Measurements from ENCODE around the gene SP140L. TPM values are rescaled to one million over a fixed set of nuclear protein-coding genes. Genes with fewer than 3 reads are reported as not detected.

The SP140L gene
- total and polyA plus RNA-seq, 2 donors (not counting 1 experiment from before 2014, with no cell fraction given), result 94.6 to 154 TPM

- TF ChIP-seq, protein P1, sequence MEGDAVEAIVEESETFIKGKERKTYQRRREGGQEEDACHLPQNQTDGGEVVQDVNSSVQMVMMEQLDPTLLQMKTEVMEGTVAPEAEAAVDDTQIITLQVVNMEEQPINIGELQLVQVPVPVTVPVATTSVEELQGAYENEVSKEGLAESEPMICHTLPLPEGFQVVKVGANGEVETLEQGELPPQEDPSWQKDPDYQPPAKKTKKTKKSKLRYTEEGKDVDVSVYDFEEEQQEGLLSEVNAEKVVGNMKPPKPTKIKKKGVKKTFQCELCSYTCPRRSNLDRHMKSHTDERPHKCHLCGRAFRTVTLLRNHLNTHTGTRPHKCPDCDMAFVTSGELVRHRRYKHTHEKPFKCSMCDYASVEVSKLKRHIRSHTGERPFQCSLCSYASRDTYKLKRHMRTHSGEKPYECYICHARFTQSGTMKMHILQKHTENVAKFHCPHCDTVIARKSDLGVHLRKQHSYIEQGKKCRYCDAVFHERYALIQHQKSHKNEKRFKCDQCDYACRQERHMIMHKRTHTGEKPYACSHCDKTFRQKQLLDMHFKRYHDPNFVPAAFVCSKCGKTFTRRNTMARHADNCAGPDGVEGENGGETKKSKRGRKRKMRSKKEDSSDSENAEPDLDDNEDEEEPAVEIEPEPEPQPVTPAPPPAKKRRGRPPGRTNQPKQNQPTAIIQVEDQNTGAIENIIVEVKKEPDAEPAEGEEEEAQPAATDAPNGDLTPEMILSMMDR (IDR thresholded peaks at IDR 0.05), result no peak
- no peak for TF ChIP-seq EZH2 (IDR thresholded peaks at IDR 0.05; ENCODE audit: borderline replicate concordance, insufficient read depth, low read depth, low read length, poor library complexity, severe bottlenecking)
- no CpG with 5 or more reads among the region's 2 CpGs for WGBS (ENCODE audit: insufficient coverage)
- Histone ChIP-seq H3K4me2 (replicated peaks; ENCODE audit: low read depth, low read length, poor library complexity, severe bottlenecking) (peak overlapping the region; percentile 1), H4K20me1 (ENCODE audit: control insufficient read depth, insufficient read depth, low read length, poor library complexity, severe bottlenecking) (no peaks in the 10 kb centered on the region), H3K79me2 (ENCODE audit: control insufficient read depth, insufficient read depth, low read length) (peaks cover 86% of the 10 kb centered on the region), H2AFZ (ENCODE audit: insufficient read depth, low read depth, low read length, poor library complexity, severe bottlenecking) (no peak overlapping the region), H3K9me3 (ENCODE audit: control extremely low read depth in 1 of 3, control insufficient read depth in 2 of 3, insufficient read depth in 1 of 3, low read length in 2 of 3) (peaks cover 0 to 11% (median 0%) of the 10 kb centered on the region in 3 donors), H3K27ac (ENCODE audit: low read length in 2 of 2) (peak overlapping the region; percentile 18 to 80), H3K27me3 (replicated peaks in 1 of 4; ENCODE audit: control extremely low read depth in 1 of 4, control insufficient read depth in 3 of 4, insufficient read depth in 4 of 4, low read length in 3 of 4) (no peaks in the 10 kb centered on the region), H3K4me1 (ENCODE audit: control insufficient read depth in 2 of 2, insufficient read depth in 2 of 2, low read length in 2 of 2) (peaks cover 79 to 88% of the 10 kb centered on the region in 2 donors), H3K9ac (ENCODE audit: low read length) (no peak overlapping the region), H3K36me3 (replicated peaks in 1 of 2; ENCODE audit: control extremely low read depth in 1 of 2, control insufficient read depth in 1 of 2, extremely low read depth in 1 of 2, insufficient read depth in 2 of 2, low read length in 1 of 2) (peaks cover under 1 to 73% of the 10 kb centered on the region in 2 experiments), H3K4me3 (ENCODE audit: control extremely low read depth in 1 of 5, extremely low read depth in 1 of 5, insufficient read depth in 1 of 5, low read depth in 2 of 5, low read length in 4 of 5) (no peak overlapping the region)
- no peak for DNase-seq
- Mint-ChIP-seq H3K4me3 (no peak overlapping the region), H3K27me3 (no peaks in the 10 kb centered on the region), H3K9me3 (ENCODE audit: insufficient read depth) (no peaks in the 10 kb centered on the region), H3K27ac (peak overlapping the region; percentile 80), H3K4me1 (peaks cover 87% of the 10 kb centered on the region)
- no peak for ATAC-seq (ENCODE audit: low read depth)
- intact Hi-C loops (cut with micrococcal nuclease), result loop anchor here (5.0 kb wide), 1 partner anchor 218 kb away; the partner anchor contains the start of gene SP140
- ChIA-PET CTCF (interaction anchor here (1.3 kb wide), 1 partner anchor 28 kb away, joined by 4 read pairs; no protein-coding TSS in a partner anchor), POLR2A (no interaction called here)
Observed at GRCh38 chr2:230444832-230445231, 117.8 kb downstream of the SP140L start.

- no peak for ATAC-seq (ENCODE audit: low read depth)
- Histone ChIP-seq H2AFZ (ENCODE audit: insufficient read depth, low read depth, low read length, poor library complexity, severe bottlenecking) (no peak overlapping the region), H3K27ac (ENCODE audit: low read length in 2 of 2) (peak overlapping the region; percentile 98 to 99), H3K27me3 (replicated peaks in 1 of 4; ENCODE audit: control extremely low read depth in 1 of 4, control insufficient read depth in 3 of 4, insufficient read depth in 4 of 4, low read length in 3 of 4) (no peaks in the 10 kb centered on the region), H3K4me2 (replicated peaks; ENCODE audit: low read depth, low read length, poor library complexity, severe bottlenecking) (peak overlapping the region; percentile 69), H3K9me3 (ENCODE audit: control extremely low read depth in 1 of 3, control insufficient read depth in 2 of 3, insufficient read depth in 1 of 3, low read length in 2 of 3) (peaks cover 0 to 11% (median 0%) of the 10 kb centered on the region in 3 donors), H4K20me1 (ENCODE audit: control insufficient read depth, insufficient read depth, low read length, poor library complexity, severe bottlenecking) (no peaks in the 10 kb centered on the region), H3K79me2 (ENCODE audit: control insufficient read depth, insufficient read depth, low read length) (peaks cover 80% of the 10 kb centered on the region), H3K9ac (ENCODE audit: low read length) (peak overlapping the region; percentile 51), H3K4me3 (ENCODE audit: control extremely low read depth in 1 of 5, extremely low read depth in 1 of 5, insufficient read depth in 1 of 5, low read depth in 2 of 5, low read length in 4 of 5) (peak overlapping the region in 1 of 5 experiments; percentile 3), H3K4me1 (ENCODE audit: control insufficient read depth in 2 of 2, insufficient read depth in 2 of 2, low read length in 2 of 2) (peaks cover 79 to 91% of the 10 kb centered on the region in 2 donors), H3K36me3 (replicated peaks in 1 of 2; ENCODE audit: control extremely low read depth in 1 of 2, control insufficient read depth in 1 of 2, extremely low read depth in 1 of 2, insufficient read depth in 2 of 2, low read length in 1 of 2) (peaks cover 4 to 93% of the 10 kb centered on the region in 2 experiments)
- intact Hi-C loops (cut with micrococcal nuclease), result loop anchor here (1.0 to 5.0 kb wide), 2 partner anchors 8 to 220 kb away; partner anchors contain the start of gene SP140
- peak overlapping the region; percentile 97 for H3K27ac Mint-ChIP-seq
- no peaks in the 10 kb centered on the region for H3K9me3 Mint-ChIP-seq (ENCODE audit: insufficient read depth)
- ChIA-PET POLR2A (interaction anchor here (1.2 to 2.4 kb wide), 6 partner anchors 10 to 163 kb away, joined by 4 to 19 read pairs (median 6); partner anchors contain the start of gene SP100), CTCF (interaction anchor here (1.0 to 1.8 kb wide), 5 partner anchors 24 to 243 kb away, joined by 3 to 6 read pairs (median 3); no protein-coding TSS in a partner anchor)
- DNase-seq, result peak; percentile 37
- H3K4me1 Mint-ChIP-seq, result peaks cover 88% of the 10 kb centered on the region
- WGBS (ENCODE audit: insufficient coverage), result 100% methylated on average over 1 of the region's 7 CpGs
- peak overlapping the region; percentile 51 for H3K4me3 Mint-ChIP-seq
- TF ChIP-seq, protein P1 (IDR thresholded peaks at IDR 0.05), result no peak
- no peak for TF ChIP-seq EZH2 (IDR thresholded peaks at IDR 0.05; ENCODE audit: borderline replicate concordance, insufficient read depth, low read depth, low read length, poor library complexity, severe bottlenecking)
- no peaks in the 10 kb centered on the region for H3K27me3 Mint-ChIP-seq
Observed at GRCh38 chr2:230447036-230447435, 120.0 kb downstream of the SP140L start.

All from B cell (primary cell).